ENCODE measurements around the gene FCER2. TPM values are rescaled to one million over a fixed set of nuclear protein-coding genes. Genes with fewer than 3 reads are reported as not detected.

Gene FCER2
- total RNA-seq, 1 donor from 2014 or later, result not detected

DNA sequence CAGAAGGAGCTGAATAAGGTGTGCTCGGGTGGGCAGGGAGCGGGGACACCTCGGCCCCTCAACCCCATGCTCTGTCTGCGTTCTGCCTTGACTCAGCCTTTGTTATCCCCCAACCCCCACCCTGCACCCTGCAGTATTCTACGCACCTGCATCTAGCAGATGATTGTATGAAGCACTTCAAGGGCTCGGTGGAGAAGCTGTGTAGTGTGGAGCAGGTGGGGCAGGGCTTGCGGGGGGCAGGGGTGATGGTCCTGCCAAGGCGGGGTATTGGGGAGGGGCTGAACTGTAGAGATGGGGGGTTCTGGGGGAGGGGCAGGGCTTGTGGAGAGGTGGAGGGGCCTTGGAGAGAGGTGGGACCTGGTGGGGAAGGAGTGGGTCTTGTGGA, 58.9 kb downstream of the FCER2 start:
- TF ChIP-seq, protein P1, sequence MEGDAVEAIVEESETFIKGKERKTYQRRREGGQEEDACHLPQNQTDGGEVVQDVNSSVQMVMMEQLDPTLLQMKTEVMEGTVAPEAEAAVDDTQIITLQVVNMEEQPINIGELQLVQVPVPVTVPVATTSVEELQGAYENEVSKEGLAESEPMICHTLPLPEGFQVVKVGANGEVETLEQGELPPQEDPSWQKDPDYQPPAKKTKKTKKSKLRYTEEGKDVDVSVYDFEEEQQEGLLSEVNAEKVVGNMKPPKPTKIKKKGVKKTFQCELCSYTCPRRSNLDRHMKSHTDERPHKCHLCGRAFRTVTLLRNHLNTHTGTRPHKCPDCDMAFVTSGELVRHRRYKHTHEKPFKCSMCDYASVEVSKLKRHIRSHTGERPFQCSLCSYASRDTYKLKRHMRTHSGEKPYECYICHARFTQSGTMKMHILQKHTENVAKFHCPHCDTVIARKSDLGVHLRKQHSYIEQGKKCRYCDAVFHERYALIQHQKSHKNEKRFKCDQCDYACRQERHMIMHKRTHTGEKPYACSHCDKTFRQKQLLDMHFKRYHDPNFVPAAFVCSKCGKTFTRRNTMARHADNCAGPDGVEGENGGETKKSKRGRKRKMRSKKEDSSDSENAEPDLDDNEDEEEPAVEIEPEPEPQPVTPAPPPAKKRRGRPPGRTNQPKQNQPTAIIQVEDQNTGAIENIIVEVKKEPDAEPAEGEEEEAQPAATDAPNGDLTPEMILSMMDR (conservative IDR thresholded peaks at IDR 0.05; ENCODE audit: low read depth, low read length), result no peak
- H3K4me3 ChIP-seq (ENCODE audit: low read depth, low read length), result no peak overlapping the region
- no peak for DNase-seq (ENCODE audit: low read depth)

DNA sequence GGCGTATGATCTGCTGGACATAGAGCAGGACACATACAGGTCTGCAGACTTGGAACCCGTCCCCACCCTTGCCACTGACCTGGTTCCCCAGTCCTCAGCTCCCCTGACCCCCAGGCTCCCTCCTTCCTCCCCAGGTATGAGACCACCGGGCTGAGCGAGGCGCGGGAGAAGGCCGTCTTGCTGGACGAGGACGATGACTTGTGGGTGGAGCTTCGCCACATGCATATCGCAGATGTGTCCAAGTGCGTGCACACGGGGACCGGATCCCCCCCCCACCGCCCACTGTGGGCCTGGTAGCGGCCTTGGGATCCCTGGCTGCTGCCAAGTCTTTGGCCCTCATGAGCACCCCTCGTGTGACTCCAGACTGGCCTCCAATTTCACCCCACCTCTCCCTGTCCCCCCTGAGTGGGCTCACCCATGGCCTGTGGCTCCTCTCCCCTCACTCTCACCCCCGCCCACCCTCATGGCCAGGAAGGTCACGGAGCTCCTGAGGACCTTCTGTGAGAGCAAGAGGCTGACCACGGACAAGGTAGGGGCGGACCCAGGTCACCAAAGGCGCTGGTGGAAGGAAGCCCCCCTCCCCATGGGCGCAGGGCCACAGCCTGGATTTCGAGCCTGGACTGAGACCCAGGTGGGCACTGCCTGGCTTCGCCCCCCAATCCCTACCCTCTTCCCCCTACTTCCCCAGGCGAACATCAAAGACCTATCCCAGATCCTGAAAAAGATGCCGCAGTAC, 59.5 kb downstream of the FCER2 start:
- TF ChIP-seq, protein P1 (conservative IDR thresholded peaks at IDR 0.05; ENCODE audit: low read depth, low read length), result no peak
- no peak overlapping the region for H3K4me3 ChIP-seq (ENCODE audit: low read depth, low read length)
- DNase-seq (ENCODE audit: low read depth), result no peak

DNA sequence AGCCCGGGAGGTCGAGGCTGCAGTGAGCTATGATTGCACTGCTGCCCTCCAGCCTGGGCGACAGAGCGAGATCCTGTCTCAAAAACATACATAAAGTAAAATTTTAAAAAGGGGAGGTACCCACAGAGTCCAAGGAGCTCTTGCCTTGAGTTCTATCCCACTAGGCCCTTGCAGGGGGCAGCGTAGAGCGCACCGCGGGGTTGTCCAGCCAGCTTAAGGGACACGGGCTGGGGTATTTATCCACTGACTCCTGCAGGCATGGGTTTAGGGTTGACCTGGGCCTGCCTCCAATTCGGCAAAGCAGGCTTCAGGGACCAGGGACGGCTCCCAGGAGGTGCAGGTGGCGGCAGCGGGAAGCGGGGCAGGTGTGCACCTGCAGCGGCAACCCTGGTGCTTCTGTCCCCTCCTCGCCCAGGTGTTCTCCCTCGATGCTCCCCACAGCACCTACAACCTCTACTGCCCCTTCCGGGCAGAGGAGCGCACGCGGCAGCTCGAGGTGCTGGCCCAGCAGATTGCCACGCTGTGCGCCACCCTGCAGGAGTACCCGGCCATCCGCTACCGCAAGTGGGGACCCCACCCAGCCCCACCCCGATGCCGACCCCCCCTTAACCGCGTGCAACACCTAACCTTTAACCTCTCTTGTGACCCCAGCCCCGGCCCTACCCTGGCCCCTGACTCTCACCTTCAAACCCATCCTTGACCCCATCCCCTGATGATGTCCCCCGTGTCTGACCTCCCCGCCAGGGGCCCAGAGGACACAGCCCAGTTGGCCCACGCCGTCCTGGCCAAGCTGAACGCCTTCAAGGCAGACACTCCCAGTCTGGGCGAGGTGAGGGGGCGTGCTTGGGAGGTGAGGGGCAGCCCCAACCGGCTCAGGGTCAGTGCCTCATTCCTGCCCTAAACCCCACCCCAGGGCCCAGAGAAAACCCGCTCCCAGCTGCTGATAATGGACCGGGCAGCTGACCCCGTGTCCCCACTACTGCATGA, 60.3 kb downstream of the FCER2 start:
- no peak overlapping the region for H3K4me3 ChIP-seq (ENCODE audit: low read depth, low read length)
- DNase-seq (ENCODE audit: low read depth), result no peak
- TF ChIP-seq, protein P1 (conservative IDR thresholded peaks at IDR 0.05; ENCODE audit: low read depth, low read length), result no peak

DNA sequence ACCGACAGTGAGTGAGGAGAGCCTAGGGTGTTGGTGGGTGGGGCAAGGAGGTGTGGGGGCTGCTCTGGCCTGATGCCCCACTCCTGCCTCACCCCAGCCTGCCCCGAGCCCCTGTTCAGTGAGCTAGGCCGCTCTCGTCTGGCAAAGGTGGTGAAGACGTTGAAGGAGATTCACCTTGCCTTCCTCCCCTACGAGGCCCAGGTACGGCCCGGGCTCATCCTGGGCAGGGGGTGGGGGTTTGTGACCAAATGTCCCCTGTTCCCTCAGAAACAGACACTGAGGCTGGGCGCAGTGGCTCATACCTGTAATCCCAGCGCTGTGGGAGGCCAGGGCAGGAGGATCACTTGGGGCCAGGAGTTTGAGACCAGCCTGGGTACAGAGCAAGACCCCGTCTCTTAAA, 61.1 kb downstream of the FCER2 start:
- H3K4me3 ChIP-seq (ENCODE audit: low read depth, low read length), result no peak overlapping the region
- TF ChIP-seq, protein P1 (conservative IDR thresholded peaks at IDR 0.05; ENCODE audit: low read depth, low read length), result no peak
- no peak for DNase-seq (ENCODE audit: low read depth)

DNA sequence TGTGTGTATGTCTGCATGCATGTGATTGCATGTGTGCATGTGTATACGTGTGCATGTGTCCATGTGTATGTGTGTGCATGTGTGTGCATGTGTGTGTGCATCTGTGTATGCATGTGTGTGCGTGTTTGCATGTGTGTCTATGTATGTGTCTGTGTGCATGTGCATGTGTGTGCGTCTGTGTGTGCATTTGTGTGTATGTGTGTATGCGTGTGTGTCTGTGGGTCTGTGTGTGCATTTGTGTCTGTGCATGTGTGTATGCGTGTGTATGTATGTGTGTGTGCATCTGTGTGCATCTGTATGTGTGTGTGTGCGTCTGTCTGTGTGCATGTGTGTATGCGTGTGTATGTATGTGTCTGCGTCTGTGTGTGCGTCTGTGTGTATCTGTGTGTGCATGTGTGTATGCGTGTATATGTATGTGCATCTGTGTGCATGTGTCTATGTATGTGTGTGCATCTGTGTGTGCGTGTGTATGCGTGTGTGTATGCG, 62.0 kb downstream of the FCER2 start:
- TF ChIP-seq, protein P1 (conservative IDR thresholded peaks at IDR 0.05; ENCODE audit: low read depth, low read length), result no peak
- DNase-seq (ENCODE audit: low read depth), result no peak

DNA sequence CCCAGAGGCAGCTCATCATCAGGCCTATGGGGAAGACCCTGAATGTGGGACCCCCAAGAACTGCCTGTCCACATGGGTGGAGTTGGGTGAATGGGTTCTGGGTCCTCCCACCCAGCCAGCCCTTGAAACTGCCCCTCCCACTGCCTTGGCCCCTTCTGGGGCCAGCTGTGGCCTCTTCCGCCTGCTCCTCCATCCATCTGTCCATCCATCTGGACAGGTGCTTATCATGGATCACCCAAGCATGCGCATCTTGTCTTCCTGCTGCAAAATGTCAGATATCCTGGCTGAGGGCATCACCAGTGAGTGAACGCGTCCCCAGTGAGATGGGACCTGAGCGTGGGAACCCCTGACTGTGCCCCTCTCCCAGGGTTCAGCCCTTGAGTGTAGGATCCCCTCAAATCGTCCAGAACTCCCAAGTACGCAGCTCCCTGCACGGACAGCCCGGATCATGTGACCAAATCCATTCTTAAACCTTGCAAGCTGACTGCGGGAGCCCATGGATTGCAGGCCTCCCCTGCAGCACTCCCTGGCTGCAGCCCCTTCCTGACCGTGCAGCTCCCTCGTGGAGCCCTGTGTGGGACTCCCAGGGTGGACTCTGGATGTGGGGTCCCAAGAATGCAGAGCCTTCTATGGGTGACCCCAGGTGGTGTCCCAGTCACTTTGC, 63.0 kb downstream of the FCER2 start:
- TF ChIP-seq, protein P1 (conservative IDR thresholded peaks at IDR 0.05; ENCODE audit: low read depth, low read length), result no peak

More for the DNA sequence above, 62.0 kb downstream of the FCER2 start:
- H3K4me3 ChIP-seq (ENCODE audit: low read depth, low read length), result no peak overlapping the region

More for the DNA sequence above, 63.0 kb downstream of the FCER2 start:
- H3K4me3 ChIP-seq (ENCODE audit: low read depth, low read length), result no peak overlapping the region
- DNase-seq (ENCODE audit: low read depth), result no peak

Other genes with a start within 250 kb of the FCER2 start
- 1.6 and 6.2 TPM in 2 replicates for gene PEX11G, start 213.1 kb downstream of the FCER2 start, total RNA-seq
- gene ZNF358, start 186.0 kb downstream of the FCER2 start, total RNA-seq, result 29.5 and 80.8 TPM in 2 replicates
- 3.6 and 8.7 TPM in 2 replicates for gene MCOLN1, start 179.5 kb downstream of the FCER2 start, total RNA-seq
- 123 and 129 TPM in 2 replicates for gene PNPLA6, start 166.4 kb downstream of the FCER2 start, total RNA-seq
- 5.6 and 12.4 TPM in 2 replicates for gene CAMSAP3, start 106.3 kb downstream of the FCER2 start, total RNA-seq
- gene XAB2, start 72.6 kb downstream of the FCER2 start, total RNA-seq, result 44.1 and 47.9 TPM in 2 replicates
- 33.9 and 62.7 TPM in 2 replicates for gene PET100, start 72.3 kb downstream of the FCER2 start, total RNA-seq
- gene PCP2, start 68.4 kb downstream of the FCER2 start, total RNA-seq, result not detected in 2 replicates
- 49.4 and 51.2 TPM in 2 replicates for gene STXBP2, start 65.0 kb downstream of the FCER2 start, total RNA-seq
- gene RETN, start 33.1 kb downstream of the FCER2 start, total RNA-seq, result not detected in 2 replicates
- not detected in 2 replicates for gene MCEMP1, start 25.0 kb downstream of the FCER2 start, total RNA-seq
- gene TRAPPC5, start 21.3 kb downstream of the FCER2 start, total RNA-seq, result 110 and 158 TPM in 2 replicates
- gene CLEC4G, start 30.0 kb upstream of the FCER2 start, total RNA-seq, result not detected in 2 replicates
- gene CD209, start 45.4 kb upstream of the FCER2 start, total RNA-seq, result 0.12 TPM in 1 of 2 replicates, not detected in the other
- not detected in 2 replicates for gene CLEC4M, start 61.1 kb upstream of the FCER2 start, total RNA-seq
- gene EVI5L, start 128.1 kb upstream of the FCER2 start, total RNA-seq, result 6.1 and 9.3 TPM in 2 replicates
- 0.72 and 0.81 TPM in 2 replicates for gene PRR36, start 172.3 kb upstream of the FCER2 start, total RNA-seq
- gene LRRC8E, start 186.4 kb upstream of the FCER2 start, total RNA-seq, result 11.9 and 18.9 TPM in 2 replicates
- gene MAP2K7, start 201.7 kb upstream of the FCER2 start, total RNA-seq, result 7.6 and 14.6 TPM in 2 replicates
- 1.6 and 16.8 TPM in 2 replicates for gene TGFBR3L, start 212.7 kb upstream of the FCER2 start, total RNA-seq
- gene SNAPC2, start 218.2 kb upstream of the FCER2 start, total RNA-seq, result 29.1 and 34.2 TPM in 2 replicates
- gene CTXN1, start 224.0 kb upstream of the FCER2 start, total RNA-seq, result 12.4 and 42.8 TPM in 2 replicates
- 39.0 and 108 TPM in 2 replicates for gene TIMM44, start 241.5 kb upstream of the FCER2 start, total RNA-seq

Measured in epithelial cell of proximal tubule (primary cell).